Choroid plexus epithelial cell (primary cell): ENCODE results near the gene KIAA1755.

Experiments
- DNase-seq: peaks from one replicate; pipeline ENCODE4 v3.0.0-alpha.2; 2010; ENCODE audit warnings: low read depth
- H3K4me3 ChIP-seq: 2 replicates; pipeline ENCODE4 v1.5.1; 2011; ENCODE audit warnings: low read depth, mild to moderate bottlenecking, control low read depth, low read length, moderate library complexity
- TF ChIP-seq, protein P1 (sequence below): conservative IDR thresholded peaks from 2 replicates; pipeline ENCODE4 v1.5.1; 2011; ENCODE audit warnings: low read depth, mild to moderate bottlenecking, control low read depth, inconsistent platforms, low read length, moderate library complexity

KIAA1755 gene

DNA sequence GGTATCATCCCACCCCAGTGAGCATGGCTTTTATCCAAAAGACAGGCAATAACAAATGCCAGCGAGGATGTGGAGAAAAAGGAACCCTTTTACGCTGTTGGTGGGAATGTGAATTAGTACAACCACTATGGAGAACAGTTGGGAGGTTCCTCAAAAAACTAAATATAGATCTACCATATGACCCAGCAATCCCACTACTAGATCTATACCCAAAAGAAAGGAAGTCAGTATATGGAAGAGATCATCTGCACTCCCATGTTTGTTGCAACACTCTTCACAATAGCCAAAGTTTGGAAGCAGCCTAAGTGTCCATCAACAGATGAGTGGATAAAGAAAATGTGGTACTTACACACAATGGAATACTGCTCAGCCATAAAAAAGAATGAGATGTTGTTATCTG, 5.9 kb upstream of the KIAA1755 start:
- TF ChIP-seq, protein P1, sequence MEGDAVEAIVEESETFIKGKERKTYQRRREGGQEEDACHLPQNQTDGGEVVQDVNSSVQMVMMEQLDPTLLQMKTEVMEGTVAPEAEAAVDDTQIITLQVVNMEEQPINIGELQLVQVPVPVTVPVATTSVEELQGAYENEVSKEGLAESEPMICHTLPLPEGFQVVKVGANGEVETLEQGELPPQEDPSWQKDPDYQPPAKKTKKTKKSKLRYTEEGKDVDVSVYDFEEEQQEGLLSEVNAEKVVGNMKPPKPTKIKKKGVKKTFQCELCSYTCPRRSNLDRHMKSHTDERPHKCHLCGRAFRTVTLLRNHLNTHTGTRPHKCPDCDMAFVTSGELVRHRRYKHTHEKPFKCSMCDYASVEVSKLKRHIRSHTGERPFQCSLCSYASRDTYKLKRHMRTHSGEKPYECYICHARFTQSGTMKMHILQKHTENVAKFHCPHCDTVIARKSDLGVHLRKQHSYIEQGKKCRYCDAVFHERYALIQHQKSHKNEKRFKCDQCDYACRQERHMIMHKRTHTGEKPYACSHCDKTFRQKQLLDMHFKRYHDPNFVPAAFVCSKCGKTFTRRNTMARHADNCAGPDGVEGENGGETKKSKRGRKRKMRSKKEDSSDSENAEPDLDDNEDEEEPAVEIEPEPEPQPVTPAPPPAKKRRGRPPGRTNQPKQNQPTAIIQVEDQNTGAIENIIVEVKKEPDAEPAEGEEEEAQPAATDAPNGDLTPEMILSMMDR, result no peak
- no peak for DNase-seq
- no peak overlapping the region for H3K4me3 ChIP-seq

DNA sequence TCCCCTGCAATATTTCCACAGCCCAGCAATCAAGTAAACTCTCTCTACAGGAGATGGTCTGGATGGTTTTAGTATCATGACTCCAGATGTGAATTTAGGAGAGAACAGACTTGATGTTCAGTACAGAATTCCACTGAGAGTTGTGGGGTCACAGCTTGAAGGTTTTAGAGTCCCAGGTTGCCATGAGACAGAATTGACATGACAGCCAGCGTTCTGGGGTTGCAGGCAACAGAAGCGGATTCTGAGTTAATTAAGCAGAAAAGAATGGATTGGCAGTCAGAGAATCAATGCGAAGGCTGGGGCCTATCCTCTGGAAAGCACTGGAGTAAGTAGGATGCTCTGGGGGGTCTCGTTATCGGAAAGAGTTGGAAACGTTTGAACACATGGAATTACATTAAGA, 2.4 kb upstream of the KIAA1755 start:
- no peak for DNase-seq
- H3K4me3 ChIP-seq, result no peak overlapping the region
- TF ChIP-seq, protein P1, result no peak

DNA sequence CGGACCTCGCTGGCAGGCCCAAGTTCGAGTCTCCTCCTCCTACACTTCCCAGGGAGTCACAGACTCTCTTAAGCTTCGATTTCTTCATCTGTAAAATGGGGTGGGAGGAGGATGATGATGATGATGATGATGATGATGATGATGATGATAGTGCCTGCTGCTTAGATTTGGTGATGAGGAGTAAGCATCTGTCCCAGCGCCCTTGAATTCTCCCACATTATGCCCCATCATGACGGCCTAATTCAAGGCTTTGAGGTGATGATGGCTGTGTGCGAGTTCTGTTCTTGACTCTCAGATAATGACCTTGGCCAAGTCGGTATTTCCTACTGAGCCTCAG, 487 bp upstream of the KIAA1755 start:
- H3K4me3 ChIP-seq, result peak overlapping the region; percentile 81
- DNase-seq, result no peak
- TF ChIP-seq, protein P1, result no peak

DNA sequence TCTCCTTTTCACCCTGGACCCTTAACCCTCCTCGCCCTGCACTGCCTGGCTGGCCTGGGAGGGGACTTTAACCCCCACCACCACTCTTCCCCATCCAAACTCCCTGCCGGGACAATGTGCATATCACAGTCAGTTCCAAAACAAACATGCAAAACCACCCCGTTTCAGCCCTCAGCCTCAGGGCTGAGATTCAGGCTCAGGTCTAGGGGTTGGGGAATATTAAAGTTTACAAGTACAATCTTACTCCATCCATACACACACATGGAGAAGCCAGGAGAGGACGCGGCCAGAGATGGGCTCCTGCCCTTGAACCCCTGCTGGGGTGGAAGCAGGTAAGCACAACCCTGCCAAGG, 534 bp downstream of the KIAA1755 start:
- peak; percentile 52 for DNase-seq
- H3K4me3 ChIP-seq, result peak overlapping the region; percentile 81
- TF ChIP-seq, protein P1, result no peak

DNA sequence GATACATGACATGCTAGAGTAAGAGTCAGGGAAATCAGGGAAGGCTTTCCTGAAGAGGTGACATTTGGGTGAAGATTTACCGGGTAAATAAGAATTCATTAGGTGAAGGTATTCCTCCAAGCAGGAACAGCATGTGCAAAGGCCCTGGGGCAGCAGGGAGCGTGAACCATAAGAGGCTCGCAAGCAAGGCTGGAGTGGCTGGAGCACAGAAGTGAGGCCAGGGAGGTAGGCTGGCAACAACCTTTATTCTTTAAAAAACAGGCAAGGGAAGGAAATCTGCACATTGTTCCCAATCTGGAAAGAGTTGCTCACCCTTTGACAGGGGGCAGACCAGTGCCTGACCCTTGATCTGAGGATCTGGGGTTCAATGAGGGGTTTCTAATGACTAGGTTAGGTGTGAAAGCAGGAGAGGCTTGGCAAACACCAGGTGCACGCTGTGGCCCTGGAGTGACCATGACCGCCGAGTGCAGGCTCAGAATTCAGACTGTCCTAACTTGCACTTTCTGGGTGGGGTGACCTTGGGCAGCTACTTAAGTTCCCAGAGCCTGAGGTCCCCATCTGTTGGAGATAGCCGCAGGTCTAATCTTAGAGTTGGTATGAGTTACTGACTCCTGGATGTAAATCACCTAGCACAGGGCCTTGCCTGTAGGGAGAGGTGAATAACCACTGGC, 1.9 kb downstream of the KIAA1755 start:
- TF ChIP-seq, protein P1, result no peak
- no peak for DNase-seq
- H3K4me3 ChIP-seq, result peak overlapping the region; percentile 81

DNA sequence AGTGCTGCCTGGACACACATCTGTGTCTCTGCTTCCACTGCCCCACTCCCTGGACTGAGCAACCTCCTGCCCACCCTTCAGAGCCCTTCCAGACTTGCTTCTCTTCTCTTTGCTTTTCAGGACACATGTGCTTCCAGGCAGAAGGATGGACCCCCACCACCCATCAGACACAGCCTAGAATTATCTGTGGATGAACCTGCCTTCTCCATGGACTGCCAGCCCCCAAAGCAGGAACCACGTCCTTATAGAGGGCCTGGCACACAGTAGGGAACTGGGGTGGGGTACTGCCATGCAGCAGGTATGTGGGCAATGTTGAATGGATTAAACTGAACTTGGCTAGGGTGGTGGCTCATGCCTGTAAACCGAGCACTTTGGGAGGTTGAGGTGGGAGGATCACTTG, 3.6 kb downstream of the KIAA1755 start:
- no peak overlapping the region for H3K4me3 ChIP-seq

DNA sequence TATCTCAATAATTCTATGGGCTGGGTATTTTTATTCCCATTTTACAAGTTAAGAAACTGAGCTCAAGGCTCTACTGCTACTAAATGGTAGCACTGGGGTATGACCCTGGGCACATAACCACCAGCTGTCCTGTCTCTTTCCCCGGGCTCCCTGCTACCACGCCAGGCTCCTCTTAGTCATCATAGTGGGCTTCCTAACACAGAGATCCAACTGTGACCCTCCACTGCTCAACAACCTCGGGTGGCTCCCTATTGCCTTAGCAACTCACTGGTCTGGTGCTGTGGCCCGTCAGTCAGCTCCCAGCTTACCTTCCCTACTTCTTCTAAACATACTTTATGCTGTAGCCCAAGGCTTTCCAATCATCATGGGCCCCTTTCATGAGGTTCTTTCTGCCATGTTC, 4.5 kb downstream of the KIAA1755 start:
- DNase-seq, result no peak
- TF ChIP-seq, protein P1, result no peak
- H3K4me3 ChIP-seq, result no peak overlapping the region

More for the DNA sequence above, 3.6 kb downstream of the KIAA1755 start:
- TF ChIP-seq, protein P1, result no peak
- no peak for DNase-seq
